B cell (primary cell): ENCODE data around the gene TAL1. TPM values are rescaled to one million over a fixed set of nuclear protein-coding genes. Genes with fewer than 3 reads are reported as not detected.

Experiments
- ATAC-seq: fragments of 200-7000 bp; cut with Tn5 transposase; one replicate; pipeline ENCODE4 v1.10.0; 2021; ENCODE audit warnings: low read depth, mild to moderate bottlenecking, moderate number of reproducible peaks, moderate library complexity
- CTCF ChIA-PET: fragments of 350-600 bp; sonication (Branson Sonifier 250); formaldehyde crosslinking; loops from one replicate; lab custom pipeline; 2021; ENCODE audit warnings: antibody characterized with exemption, inconsistent platforms; lab: Charles Lee
- POLR2A ChIA-PET: fragments of 350-600 bp; sonication (Branson Sonifier 250); formaldehyde crosslinking; loops from one replicate; lab custom pipeline; 2021; ENCODE audit warnings: antibody characterized with exemption; lab: Charles Lee
- DNase-seq: peaks from one replicate; pipeline ENCODE4 v3.0.0; 2013
- H2AFZ ChIP-seq: 2 replicates; pipeline ENCODE4 v1.6.1; 2012; ENCODE audit warnings: mild to moderate bottlenecking, low read depth, low read length; ENCODE audit not compliant: insufficient read depth, poor library complexity, severe bottlenecking
- H3K27ac ChIP-seq, 2 donors: 1 replicate in 1 of 2; 2 replicates in 1 of 2; pipeline ENCODE4 v1.5.1; 2012 to 2013; ENCODE audit warnings: low read length in 2 of 2, mild to moderate bottlenecking in 2 of 2, moderate library complexity in 1 of 2
- H3K27me3 ChIP-seq, 4 experiments: fragments of 200-600 bp in 1 of 4; sonication (generic) in 1 of 4; replicated peaks in 1 of 4; 1 replicate in 2 of 4; 2 replicates in 2 of 4; pipeline versions ENCODE4 v1.6.1 to v1.7.0; 2013 to 2016; ENCODE audit warnings: low read length in 3 of 4, mild to moderate bottlenecking in 2 of 4, mixed read lengths in 1 of 4, moderate library complexity in 1 of 4; ENCODE audit not compliant: insufficient read depth in 4 of 4, control insufficient read depth in 3 of 4; ENCODE audit errors: control extremely low read depth in 1 of 4
- H3K36me3 ChIP-seq, 2 experiments: replicated peaks in 1 of 2; 1 replicate in 1 of 2; 2 replicates in 1 of 2; pipeline versions ENCODE4 v1.6.1 to v1.7.1; 2013; ENCODE audit warnings: low read length in 1 of 2; ENCODE audit not compliant: insufficient read depth in 2 of 2, control insufficient read depth in 1 of 2; ENCODE audit errors: control extremely low read depth in 1 of 2, extremely low read depth in 1 of 2
- H3K4me1 ChIP-seq, 2 donors: fragments of 200-600 bp in 1 of 2; sonication (generic) in 1 of 2; 1 replicate in 1 of 2; 2 replicates in 1 of 2; pipeline versions ENCODE4 v1.5.1 to v1.6.1; 2013 to 2017; ENCODE audit warnings: low read length in 2 of 2; ENCODE audit not compliant: control insufficient read depth in 2 of 2, insufficient read depth in 2 of 2
- H3K4me2 ChIP-seq: replicated peaks from 2 replicates; pipeline ENCODE3; 2012; ENCODE audit warnings: mild to moderate bottlenecking, low read depth, low read length; ENCODE audit not compliant: poor library complexity, severe bottlenecking
- H3K4me3 ChIP-seq, 5 experiments: fragments of 200-600 bp in 1 of 5; sonication (generic) in 1 of 5; 1 replicate in 3 of 5; 2 replicates in 2 of 5; pipeline versions ENCODE4 v1.5.1 to v1.7.0; 2011 to 2016; ENCODE audit warnings: low read length in 4 of 5, mild to moderate bottlenecking in 4 of 5, low read depth in 2 of 5, control low read depth in 1 of 5, moderate library complexity in 1 of 5; ENCODE audit not compliant: insufficient read depth in 1 of 5; ENCODE audit errors: control extremely low read depth in 1 of 5, extremely low read depth in 1 of 5
- H3K79me2 ChIP-seq: fragments of 200-600 bp; sonication (generic); one replicate; pipeline ENCODE4 v1.6.0; 2016; ENCODE audit warnings: low read length; ENCODE audit not compliant: control insufficient read depth, insufficient read depth
- H3K9ac ChIP-seq: fragments of 200-600 bp; sonication (generic); 2 replicates; pipeline ENCODE4 v1.6.1; 2017; ENCODE audit warnings: mild to moderate bottlenecking, low read length, moderate library complexity
- H3K9me3 ChIP-seq, 3 donors: one replicate each; pipeline versions ENCODE4 v1.6.1 to v1.7.1; 2013; ENCODE audit warnings: low read length in 2 of 3; ENCODE audit not compliant: control insufficient read depth in 2 of 3, insufficient read depth in 1 of 3; ENCODE audit errors: control extremely low read depth in 1 of 3
- H4K20me1 ChIP-seq: 2 replicates; pipeline ENCODE4 v1.6.0; 2012; ENCODE audit warnings: mild to moderate bottlenecking, low read length; ENCODE audit not compliant: insufficient read depth, control insufficient read depth, poor library complexity, severe bottlenecking
- H3K27ac Mint-ChIP-seq: one replicate; pipeline ENCODE4 v1.8.0; 2021; ENCODE audit warnings: mixed read lengths
- H3K27me3 Mint-ChIP-seq: one replicate; pipeline ENCODE4 v1.8.0; 2021; ENCODE audit warnings: mixed read lengths
- H3K4me1 Mint-ChIP-seq: one replicate; pipeline ENCODE4 v1.8.0; 2021; ENCODE audit warnings: mixed read lengths
- H3K4me3 Mint-ChIP-seq: one replicate; pipeline ENCODE4 v1.8.0; 2021; ENCODE audit warnings: mixed read lengths
- H3K9me3 Mint-ChIP-seq: one replicate; pipeline ENCODE4 v1.8.0; 2022; ENCODE audit warnings: mixed read lengths; ENCODE audit not compliant: insufficient read depth
- CTCF ChIP-seq: fragments of 200-600 bp; IDR thresholded peaks from one replicate; pipeline ENCODE4 v1.8.0; 2022; ENCODE audit warnings: antibody characterized with exemption, mild to moderate bottlenecking
- EZH2 ChIP-seq: IDR thresholded peaks from 2 replicates; pipeline ENCODE4 v1.6.1; 2012; ENCODE audit warnings: borderline replicate concordance, low read depth, mild to moderate bottlenecking, moderate library complexity, low read length; ENCODE audit not compliant: insufficient read depth, poor library complexity, severe bottlenecking
- WGBS: methylation state at CpG from one replicate; pipeline ENCODE4 v1.1.5; 2013; ENCODE audit warnings: missing lambda C conversion rate; ENCODE audit not compliant: insufficient coverage; 5-methylcytosine and 5-hydroxymethylcytosine counted together
- intact Hi-C: fragments of 100-400 bp; cut with micrococcal nuclease; formaldehyde crosslinking; loops from one replicate; pipeline ENCODE4 v1.10.0; 2022
- polyA plus RNA-seq: library from polyadenylated mRNA; depleted of rRNA; stranded (reverse); fragments of >200 nt; gene quantifications from 2 replicates; pipeline ENCODE4 v1.2.3, GENCODE V29; 2012
- total RNA-seq, 2 donors: library from RNA; stranded (reverse); fragments of 120-200 nt in 1 of 2; gene quantifications; 1 replicate in 1 of 2; 2 replicates in 1 of 2; pipeline versions ENCODE4 v1.2.3 to v1.2.4, GENCODE V29; 2013 to 2022

Gene TAL1
- total and polyA plus RNA-seq, 2 donors (not counting 1 experiment from before 2014, with no cell fraction given) = not detected

GRCh38 chr1:47184090-47184821 is 47.8 kb downstream of the TAL1 start:
- Mint-ChIP-seq H3K27me3 (peaks cover 31% of the 10 kb centered on the region), H3K4me1 (peaks cover 4% of the 10 kb centered on the region), H3K4me3 (no peak overlapping the region), H3K27ac (no peak overlapping the region), H3K9me3 (no peaks in the 10 kb centered on the region)
- H3K9me3 ChIP-seq = peaks cover 0 to 7% (median 0%) of the 10 kb centered on the region in 3 donors
- no peak for DNase-seq
- H3K4me3 ChIP-seq = no peak overlapping the region
- no peak overlapping the region for H2AFZ ChIP-seq
- CTCF ChIA-PET = interaction anchor here (0.9 to 1.1 kb wide), 3 partner anchors 8 to 16 kb away, joined by 3 to 10 read pairs (median 6); no protein-coding TSS in a partner anchor
- no peak for ATAC-seq
- H3K27me3 ChIP-seq = peaks cover 0 to 18% (median 4%) of the 10 kb centered on the region in 4 experiments
- no peak overlapping the region for H3K9ac ChIP-seq
- POLR2A ChIA-PET = no interaction called here
- peaks cover 4 to 6% of the 10 kb centered on the region in 2 donors for H3K4me1 ChIP-seq
- intact Hi-C loops = no loop called here
- TF ChIP-seq EZH2 (no peak), CTCF (no peak)
- H4K20me1 ChIP-seq = no peaks in the 10 kb centered on the region
- WGBS = 86% methylated on average over 5 of the region's 5 CpGs
- no peak overlapping the region for H3K27ac ChIP-seq
- no peaks in the 10 kb centered on the region for H3K36me3 ChIP-seq
- H3K79me2 ChIP-seq = no peaks in the 10 kb centered on the region
- H3K4me2 ChIP-seq = no peak overlapping the region
